ENCODE measurements around the gene DSN1. TPM values are rescaled to one million over a fixed set of nuclear protein-coding genes. Genes with fewer than 3 reads are reported as not detected.

The DSN1 gene
- total RNA-seq, 2 experiments from 2014 or later, result 19.9 to 21.8 TPM

DNA sequence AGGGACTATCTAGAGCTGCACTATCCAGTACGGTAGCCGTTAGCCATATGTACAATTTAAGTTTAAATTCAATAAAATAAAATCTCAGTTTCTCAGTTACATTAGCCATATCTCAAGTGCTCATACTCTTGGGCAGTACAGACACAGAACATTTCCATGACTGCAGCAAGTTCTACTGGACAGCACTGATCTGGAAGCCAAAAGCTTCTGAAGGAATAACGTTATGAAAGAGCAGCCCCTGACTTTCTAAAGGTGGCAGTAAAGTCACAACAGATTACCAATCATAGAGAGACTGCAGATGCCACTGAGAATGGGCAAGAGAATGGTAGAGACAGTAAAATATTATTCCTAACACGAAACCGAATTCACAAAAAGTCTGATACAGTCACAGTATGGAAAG, 64.4 kb downstream of the DSN1 start:
- H3K9me3 Mint-ChIP-seq, result no peaks in the 10 kb centered on the region
- no peak overlapping the region for H3K27ac Mint-ChIP-seq
- no peaks in the 10 kb centered on the region for H3K36me3 Mint-ChIP-seq
- H3K4me3 Mint-ChIP-seq, result no peak overlapping the region
- no peak for DNase-seq
- no peaks in the 10 kb centered on the region for H3K4me1 Mint-ChIP-seq
- no peaks in the 10 kb centered on the region for H3K27me3 Mint-ChIP-seq

DNA sequence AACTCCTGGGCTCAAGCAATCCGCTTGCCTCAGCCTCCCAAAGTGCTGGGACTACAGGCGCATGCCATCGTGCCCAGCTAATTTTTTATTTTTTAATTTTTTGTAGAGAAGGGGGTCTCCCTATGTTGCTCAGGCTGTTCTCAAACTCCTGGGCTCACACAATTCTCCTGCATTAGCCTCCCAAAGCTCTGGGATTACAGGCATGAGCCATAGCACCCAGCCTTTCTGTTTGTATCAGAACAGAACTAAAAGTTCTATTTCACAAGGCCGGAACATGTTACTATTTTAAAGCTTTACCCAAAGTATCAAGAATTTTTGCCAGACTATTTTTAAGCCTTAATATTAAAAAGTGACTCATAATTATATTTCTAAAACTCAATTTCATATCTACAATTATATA, 70.0 kb downstream of the DSN1 start:
- no peak overlapping the region for H3K27ac Mint-ChIP-seq
- no peaks in the 10 kb centered on the region for H3K9me3 Mint-ChIP-seq
- no peaks in the 10 kb centered on the region for H3K36me3 Mint-ChIP-seq
- no peak overlapping the region for H3K4me3 Mint-ChIP-seq
- no peak for DNase-seq
- no peaks in the 10 kb centered on the region for H3K27me3 Mint-ChIP-seq
- H3K4me1 Mint-ChIP-seq, result no peaks in the 10 kb centered on the region

Other genes starting within 250 kb of the DSN1 start
- under 1 TPM in 1 of 2 experiments, not detected in 1; 0.12 TPM for gene MYL9, start 232.2 kb downstream of the DSN1 start, total RNA-seq
- 10 to 100 TPM; 52.1 to 54.0 TPM for gene TGIF2, start 200.2 kb downstream of the DSN1 start, total RNA-seq
- gene RAB5IF, start 168.0 kb downstream of the DSN1 start, total RNA-seq, result 100 to 1,000 TPM; 124 to 127 TPM
- 10 to 100 TPM; 70.6 to 73.4 TPM for gene SLA2, start 127.6 kb downstream of the DSN1 start, total RNA-seq
- gene NDRG3, start 27.7 kb downstream of the DSN1 start, total RNA-seq, result 10 to 100 TPM; 16.3 to 17.1 TPM
- not detected for gene TLDC2, start 102.4 kb upstream of the DSN1 start, total RNA-seq
- gene SAMHD1, start 177.9 kb upstream of the DSN1 start, total RNA-seq, result 10 to 100 TPM; 35.6 to 43.2 TPM

Data from activated naive CD8-positive, alpha-beta T cell treated with anti-CD3 and anti-CD28 coated beads for 36 hours (primary cell).